ENCODE measurements around the gene PCDHGA6. TPM values are rescaled to one million over a fixed set of nuclear protein-coding genes. Genes with fewer than 3 reads are reported as not detected.

PCDHGA6 gene
- total and polyA plus RNA-seq, 2 of the 8 experiments (the other 6 are each of a cell fraction or from before 2014, with no cell fraction given), result 1.4 to 2.0 TPM

DNA sequence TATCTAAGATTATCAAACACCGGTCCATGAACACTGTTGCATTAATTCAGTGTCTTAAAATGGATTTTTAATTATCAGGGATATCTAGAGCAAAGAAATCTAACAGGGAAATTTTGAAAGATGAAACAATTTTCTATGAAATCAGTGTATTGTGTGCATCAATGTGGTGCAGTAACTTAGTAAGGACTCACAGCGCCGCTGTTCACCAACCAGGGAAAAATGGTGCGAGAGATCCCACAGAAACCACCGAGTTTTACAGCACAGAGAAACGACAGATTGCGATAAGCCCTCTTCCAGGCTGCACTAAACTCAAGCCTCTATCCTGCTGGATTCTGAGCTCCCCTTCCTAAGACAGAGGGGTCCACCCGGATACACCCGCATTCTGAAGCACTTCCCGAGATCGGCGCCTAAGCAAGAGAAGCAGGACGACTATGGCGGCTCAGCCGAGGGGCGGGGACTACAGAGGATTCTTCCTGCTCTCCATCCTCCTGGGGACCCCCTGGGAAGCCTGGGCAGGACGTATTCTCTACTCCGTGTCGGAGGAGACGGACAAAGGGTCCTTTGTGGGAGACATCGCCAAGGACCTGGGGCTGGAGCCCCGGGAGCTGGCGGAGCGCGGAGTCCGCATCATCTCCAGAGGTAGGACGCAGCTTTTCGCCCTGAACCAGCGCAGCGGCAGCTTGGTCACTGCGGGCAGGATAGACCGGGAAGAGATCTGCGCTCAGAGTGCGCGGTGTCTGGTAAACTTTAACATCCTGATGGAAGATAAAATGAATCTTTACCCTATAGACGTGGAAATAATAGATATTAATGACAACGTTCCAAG is 9.0 kb downstream of the PCDHGA6 start, which contains the start of gene PCDHGA7 (continued):
- TF ChIP-seq, protein P1, sequence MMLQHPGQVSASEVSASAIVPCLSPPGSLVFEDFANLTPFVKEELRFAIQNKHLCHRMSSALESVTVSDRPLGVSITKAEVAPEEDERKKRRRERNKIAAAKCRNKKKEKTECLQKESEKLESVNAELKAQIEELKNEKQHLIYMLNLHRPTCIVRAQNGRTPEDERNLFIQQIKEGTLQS (IDR thresholded peaks at IDR 0.05; ENCODE audit: insufficient read depth, low read depth, low read length), result no peak
- TF ChIP-seq NRF1 (IDR thresholded peaks at IDR 0.05; ENCODE audit: low read depth, low read length), result no peak
- no peak for TF ChIP-seq JUND (IDR thresholded peaks at IDR 0.05; ENCODE audit: low read length)
- TF ChIP-seq POLR2AphosphoS5 (IDR thresholded peaks at IDR 0.05; ENCODE audit: low read depth, low read length), result no peak
- no peak for TF ChIP-seq RAD21 (IDR thresholded peaks at IDR 0.05 in 1 of 2, conservative IDR thresholded peaks at IDR 0.05 in 1 of 2; ENCODE audit: low read depth in 2 of 2, low read length in 2 of 2)
- TF ChIP-seq GTF2F1 (IDR thresholded peaks at IDR 0.05; ENCODE audit: borderline replicate concordance, low read depth, low read length), result no peak
- TF ChIP-seq ASH2L (IDR thresholded peaks at IDR 0.05; ENCODE audit: low read length), result no peak
- no peak for TF ChIP-seq TEAD4 (IDR thresholded peaks at IDR 0.05; ENCODE audit: low read depth, low read length)

Data from H1 (cell line).